AG09309 (cell line): ENCODE data around the gene PPP3CA.

Experiments used
- DNase-seq: peaks from one replicate; pipeline ENCODE4 v3.0.0-alpha.2; 2010; ENCODE audit warnings: low read depth
- H3K4me3 ChIP-seq: 2 replicates; pipeline ENCODE4 v1.5.1; 2011; ENCODE audit warnings: mild to moderate bottlenecking, low read depth, low read length, moderate library complexity; ENCODE audit not compliant: control insufficient read depth
- TF ChIP-seq, protein P1 (sequence below): IDR thresholded peaks from 2 replicates; pipeline ENCODE4 v1.5.1; 2011; ENCODE audit warnings: mild to moderate bottlenecking, low read depth, low read length, inconsistent platforms; ENCODE audit not compliant: insufficient read depth, control insufficient read depth; ENCODE audit errors: missing control alignments

PPP3CA gene

DNA sequence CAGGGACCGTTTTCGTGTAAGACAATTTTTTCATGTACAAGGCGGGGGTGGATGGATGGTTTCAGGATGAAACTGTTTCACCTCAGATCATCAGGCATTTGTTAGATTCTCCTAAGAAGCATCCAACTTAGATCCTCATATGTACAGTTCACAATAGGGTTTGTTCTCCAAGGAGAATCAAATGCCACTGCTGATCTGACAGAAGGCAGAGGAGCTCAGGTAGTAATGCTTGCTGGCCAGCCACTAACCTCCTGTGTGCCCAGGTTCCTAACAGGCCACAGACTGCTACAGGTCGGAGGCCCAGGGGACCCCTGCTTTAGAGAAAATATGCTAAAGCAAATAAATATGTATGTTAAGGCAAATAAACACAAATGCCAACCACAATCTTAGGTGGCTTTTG, 61.3 kb downstream of the PPP3CA start:
- no peak overlapping the region for H3K4me3 ChIP-seq
- no peak for DNase-seq
- TF ChIP-seq, protein P1, sequence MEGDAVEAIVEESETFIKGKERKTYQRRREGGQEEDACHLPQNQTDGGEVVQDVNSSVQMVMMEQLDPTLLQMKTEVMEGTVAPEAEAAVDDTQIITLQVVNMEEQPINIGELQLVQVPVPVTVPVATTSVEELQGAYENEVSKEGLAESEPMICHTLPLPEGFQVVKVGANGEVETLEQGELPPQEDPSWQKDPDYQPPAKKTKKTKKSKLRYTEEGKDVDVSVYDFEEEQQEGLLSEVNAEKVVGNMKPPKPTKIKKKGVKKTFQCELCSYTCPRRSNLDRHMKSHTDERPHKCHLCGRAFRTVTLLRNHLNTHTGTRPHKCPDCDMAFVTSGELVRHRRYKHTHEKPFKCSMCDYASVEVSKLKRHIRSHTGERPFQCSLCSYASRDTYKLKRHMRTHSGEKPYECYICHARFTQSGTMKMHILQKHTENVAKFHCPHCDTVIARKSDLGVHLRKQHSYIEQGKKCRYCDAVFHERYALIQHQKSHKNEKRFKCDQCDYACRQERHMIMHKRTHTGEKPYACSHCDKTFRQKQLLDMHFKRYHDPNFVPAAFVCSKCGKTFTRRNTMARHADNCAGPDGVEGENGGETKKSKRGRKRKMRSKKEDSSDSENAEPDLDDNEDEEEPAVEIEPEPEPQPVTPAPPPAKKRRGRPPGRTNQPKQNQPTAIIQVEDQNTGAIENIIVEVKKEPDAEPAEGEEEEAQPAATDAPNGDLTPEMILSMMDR: no peak

DNA sequence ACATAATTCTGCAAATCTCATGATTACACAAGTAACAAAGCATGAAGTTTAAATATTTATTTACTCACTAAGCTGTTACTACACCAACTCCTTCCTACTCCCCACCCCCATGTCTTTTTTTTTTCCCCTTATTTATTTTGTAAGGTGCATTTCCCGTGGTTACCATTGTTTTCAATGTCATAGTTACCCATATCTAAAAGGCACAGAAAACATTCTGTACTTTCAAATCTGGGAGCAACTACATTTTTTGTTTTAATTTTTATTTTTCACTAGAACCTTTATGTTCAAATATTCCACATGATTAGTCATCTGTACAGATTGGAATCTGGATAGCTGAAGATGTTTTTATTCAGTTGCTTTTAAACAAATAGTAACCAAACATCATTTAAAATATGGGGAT, 62.8 kb downstream of the PPP3CA start:
- TF ChIP-seq, protein P1: no peak
- H3K4me3 ChIP-seq: no peak overlapping the region
- no peak for DNase-seq

DNA sequence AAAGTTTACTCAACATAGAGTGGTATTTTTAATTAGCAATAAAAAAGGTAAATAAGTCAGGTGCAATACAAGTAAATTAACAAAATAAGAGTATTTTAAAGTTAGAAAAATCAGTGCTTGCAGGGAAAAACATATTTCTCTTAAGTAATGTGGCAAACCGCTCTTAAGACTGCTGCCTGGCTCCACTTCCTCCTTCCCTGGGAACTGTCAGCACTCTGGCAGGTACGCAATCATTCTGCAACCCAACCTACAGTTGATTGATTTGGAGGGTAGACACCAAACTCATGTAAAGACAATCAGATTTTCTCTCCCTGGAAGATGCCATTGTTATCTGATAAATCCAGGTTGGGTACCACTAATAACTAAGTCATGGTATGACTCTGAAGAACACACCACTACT, 63.9 kb downstream of the PPP3CA start:
- no peak overlapping the region for H3K4me3 ChIP-seq
- DNase-seq: no peak
- TF ChIP-seq, protein P1: no peak

DNA sequence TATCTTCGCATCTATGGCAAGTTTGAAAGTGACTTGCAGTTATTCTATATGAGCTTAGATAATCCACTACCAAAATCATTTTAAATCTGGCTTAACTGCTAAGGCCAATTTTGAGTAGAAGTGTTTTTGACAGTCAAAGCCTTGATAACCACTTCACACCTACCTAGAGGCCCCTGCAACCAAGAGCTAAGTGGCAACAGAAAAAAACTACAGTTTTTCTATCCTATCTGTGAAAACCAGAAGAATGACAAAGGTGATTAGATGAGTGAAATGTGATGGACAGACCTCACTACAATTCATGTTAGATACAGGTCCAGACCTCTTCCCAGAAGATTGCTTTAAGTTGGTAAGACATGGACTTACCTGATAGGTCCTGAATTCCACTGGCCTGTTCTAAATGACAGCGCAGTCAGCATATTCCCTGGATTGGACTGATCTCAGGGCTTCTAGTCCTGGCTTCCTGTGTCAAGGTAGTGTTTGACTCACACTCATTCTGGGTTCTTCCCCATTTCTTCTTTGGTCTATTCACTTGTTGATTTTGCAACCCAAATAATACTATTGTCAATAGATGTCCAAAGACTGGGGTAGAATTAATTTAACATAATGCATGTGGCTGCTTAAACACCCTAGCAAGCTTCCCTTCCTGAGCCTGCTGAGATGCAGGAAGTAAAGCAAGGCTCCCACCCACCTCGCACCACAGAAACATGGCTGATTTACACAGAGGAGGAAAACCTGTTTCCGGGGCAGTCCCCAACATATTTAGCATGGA, 65.1 kb downstream of the PPP3CA start:
- H3K4me3 ChIP-seq: no peak overlapping the region
- no peak for DNase-seq
- TF ChIP-seq, protein P1: no peak

DNA sequence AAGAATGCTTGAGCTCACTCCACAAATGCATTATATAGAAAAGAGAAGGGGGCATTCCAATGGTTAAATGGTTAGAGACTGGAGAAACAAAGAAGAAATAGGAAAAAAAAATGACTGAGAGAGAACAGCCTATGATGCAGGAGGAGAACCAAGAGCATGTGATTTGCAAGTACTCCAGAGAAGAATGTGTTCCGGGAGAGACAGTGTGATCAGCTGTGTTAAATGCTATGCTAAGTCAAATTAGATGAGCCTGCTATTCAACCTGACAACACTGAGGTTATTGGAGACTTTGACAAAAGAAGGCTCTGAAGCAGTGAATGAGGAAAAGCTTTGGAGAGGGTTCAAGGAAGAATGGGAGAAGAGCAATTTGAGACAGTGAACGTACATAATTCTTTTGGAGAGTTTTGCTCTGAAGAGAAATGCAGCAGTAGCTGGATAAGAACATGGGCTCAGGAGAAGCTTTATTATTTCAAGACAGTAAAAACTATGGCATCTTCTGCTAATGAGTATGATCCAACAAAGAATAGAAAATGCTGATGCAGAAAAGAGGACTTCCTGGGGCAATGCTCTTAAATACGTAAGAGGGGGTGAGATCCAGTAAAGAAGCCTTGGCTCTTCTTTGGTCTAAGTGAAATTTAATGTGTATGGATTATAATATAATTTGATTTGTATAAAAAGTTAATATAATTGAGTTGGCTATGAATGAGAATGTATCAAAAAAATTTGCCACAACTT, 66.3 kb downstream of the PPP3CA start:
- no peak overlapping the region for H3K4me3 ChIP-seq

DNA sequence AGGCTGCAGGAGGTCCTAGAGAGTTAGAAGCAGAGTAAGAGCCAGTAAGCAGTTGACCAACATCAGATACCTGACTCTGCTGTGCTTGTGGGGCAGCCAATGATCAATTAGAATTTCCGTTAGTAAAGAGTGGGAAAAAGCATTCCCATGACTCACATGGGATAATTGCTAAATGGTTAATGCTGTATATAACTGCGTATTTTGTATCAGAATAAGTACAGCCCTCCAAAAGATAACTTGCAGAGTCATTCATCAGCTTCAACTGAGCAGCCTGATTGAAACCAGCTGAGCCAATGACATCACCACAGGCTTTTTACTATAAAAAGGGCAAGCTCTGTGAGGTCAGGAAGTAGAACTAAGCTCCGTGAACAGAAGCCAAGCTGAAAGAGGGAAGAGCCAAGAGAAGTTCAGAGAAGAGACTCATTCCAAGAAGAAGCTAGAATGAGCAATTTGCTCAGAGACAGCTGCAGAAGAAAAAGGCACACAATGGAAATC, 67.9 kb downstream of the PPP3CA start:
- no peak overlapping the region for H3K4me3 ChIP-seq
- DNase-seq: peak; percentile 98
- TF ChIP-seq, protein P1: no peak

More for the DNA sequence above, 66.3 kb downstream of the PPP3CA start:
- DNase-seq: no peak
- TF ChIP-seq, protein P1: no peak
